ENCODE data around the gene SMDT1. TPM values are rescaled to one million over a fixed set of nuclear protein-coding genes. Genes with fewer than 3 reads are reported as not detected.

Gene SMDT1, protein sequence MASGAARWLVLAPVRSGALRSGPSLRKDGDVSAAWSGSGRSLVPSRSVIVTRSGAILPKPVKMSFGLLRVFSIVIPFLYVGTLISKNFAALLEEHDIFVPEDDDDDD
- total RNA-seq (2022; extraction: Qiagen RNA extraction), result 28.3 to 34.4 TPM (median 32.5 TPM) in 5 replicates

DNA sequence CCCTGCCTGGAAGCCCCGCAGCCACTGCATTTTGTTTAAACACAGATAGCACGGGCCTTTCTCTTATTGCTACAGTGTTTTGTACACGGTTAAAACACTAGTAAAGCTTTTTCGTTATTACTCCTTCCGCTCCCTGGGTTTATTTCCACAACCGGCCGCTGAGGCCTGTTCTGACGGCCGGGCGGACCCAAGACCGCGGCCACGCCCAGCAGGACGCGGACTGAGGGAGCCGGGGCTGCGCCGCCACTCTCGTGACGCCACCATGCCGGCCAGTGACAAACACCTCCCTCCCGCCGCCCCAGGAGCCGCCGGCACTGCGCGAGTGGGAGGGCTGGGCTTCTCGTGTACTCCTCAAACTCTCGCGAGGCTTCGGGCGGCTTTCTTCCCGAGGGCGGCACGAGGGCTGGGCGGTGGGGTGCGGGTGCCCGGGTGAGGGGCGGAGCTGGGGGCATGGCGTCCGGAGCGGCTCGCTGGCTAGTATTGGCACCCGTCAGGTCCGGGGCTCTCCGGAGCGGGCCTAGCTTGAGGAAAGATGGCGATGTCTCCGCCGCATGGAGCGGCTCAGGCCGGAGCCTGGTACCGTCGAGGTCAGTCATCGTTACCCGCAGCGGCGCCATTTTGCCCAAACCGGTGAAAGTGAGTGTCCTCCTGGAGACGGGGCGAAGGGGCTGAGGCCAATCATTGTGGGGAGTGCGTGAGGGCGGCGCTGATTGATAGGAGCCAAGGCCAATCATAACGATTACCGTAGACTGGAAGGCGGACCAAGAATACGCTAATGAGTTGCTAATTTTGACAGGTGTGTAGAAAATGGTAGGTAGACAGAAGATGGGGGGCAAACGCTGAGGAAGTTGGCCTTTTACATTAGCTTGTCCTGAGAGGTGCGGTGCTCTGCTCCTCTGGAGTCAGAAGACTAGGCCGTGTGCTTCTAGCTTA, at the start of gene SMDT1:
Gene SMDT1 (plus strand): TSS at position 382 of the 933 bp plus-strand sequence. CDS start 69 bp downstream, at position 451.

DNA sequence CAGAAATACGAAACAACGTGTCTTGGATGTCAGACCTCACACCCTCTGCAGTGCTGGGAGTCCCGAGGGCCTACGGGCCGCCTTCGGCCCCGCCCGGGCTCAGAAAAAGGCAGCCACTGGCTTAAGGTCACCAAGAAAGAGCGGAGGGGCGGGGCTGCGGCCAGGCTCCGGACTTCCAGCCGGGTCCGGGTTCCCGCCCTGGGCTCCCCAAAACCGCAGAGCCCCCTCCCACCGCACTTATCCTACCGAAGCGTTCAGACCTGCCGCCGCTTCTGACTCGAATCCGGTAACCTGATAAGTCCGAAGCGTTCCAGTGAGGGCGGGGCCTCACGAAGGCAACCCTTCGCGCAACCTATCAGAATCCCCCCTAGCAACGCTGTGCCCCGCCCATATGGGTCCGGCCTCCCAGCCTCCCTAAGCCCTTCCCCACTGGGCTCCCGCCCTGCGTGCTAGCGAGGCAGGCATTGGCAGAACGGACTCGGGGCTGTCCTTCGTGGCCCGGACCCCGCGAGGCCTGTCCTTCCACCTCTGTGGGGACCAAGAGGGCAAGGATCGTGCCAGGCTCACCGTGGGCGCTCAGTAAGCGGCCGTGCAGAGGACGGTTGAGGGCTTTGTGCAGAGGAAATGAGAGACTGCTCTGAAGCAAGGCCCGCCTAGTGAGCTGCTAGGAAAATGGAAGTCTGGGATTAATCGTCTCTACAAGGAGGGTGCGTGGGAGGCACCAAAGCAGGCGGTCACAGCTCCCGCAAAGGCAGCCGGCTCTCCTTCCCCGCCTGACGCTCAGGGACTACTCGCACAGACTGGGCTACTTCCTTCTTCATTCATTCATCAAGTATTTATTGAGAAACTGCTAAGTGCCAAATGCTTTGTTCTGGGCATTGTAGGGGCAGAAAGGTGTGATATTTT, 8.7 kb upstream of the SMDT1 start, which contains the start of gene NAGA:
Gene NAGA (minus strand): TSS at position 296 of the 906 bp plus-strand sequence. CDS start 515 bp downstream, outside the sequence.

DNA sequence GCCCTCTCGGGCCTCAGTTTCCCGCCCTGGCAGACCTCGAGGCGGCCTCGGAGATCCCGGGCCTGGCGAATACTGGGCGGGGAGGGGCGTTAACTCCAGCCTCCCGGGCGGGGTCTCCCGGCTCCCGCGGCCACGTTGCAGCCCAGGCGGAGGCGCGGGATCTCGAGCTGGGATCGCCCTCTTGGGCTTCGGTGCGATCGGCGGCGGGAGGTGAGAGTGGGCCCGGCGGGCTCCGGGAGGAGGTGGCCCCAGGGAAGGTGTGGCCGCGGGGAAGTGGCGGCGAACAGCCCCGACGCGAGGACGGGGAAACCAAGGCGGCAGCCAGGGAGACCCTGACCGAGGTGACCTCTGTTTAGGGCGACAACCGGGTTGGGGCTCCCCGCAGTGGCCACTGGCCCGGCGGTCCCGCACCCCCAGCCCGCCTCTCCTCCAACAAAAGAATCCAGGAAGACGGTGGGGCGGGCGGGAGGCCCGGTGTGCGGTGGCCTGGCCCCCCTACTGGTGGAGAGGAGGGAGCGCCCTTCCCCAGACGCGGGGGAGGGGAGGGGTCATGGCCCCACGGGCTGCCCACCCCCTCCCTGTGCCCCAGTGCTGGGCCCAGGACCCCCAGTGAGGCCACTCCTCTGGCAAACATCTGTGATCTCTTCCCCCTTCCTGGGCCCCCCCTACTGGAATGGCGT, 5.2 kb upstream of the SMDT1 start, which contains the start of gene PHETA2:
Gene PHETA2 (plus strand): TSS at position 117 of the 680 bp plus-strand sequence. CDS start 3,046 bp downstream, outside the sequence.

DNA sequence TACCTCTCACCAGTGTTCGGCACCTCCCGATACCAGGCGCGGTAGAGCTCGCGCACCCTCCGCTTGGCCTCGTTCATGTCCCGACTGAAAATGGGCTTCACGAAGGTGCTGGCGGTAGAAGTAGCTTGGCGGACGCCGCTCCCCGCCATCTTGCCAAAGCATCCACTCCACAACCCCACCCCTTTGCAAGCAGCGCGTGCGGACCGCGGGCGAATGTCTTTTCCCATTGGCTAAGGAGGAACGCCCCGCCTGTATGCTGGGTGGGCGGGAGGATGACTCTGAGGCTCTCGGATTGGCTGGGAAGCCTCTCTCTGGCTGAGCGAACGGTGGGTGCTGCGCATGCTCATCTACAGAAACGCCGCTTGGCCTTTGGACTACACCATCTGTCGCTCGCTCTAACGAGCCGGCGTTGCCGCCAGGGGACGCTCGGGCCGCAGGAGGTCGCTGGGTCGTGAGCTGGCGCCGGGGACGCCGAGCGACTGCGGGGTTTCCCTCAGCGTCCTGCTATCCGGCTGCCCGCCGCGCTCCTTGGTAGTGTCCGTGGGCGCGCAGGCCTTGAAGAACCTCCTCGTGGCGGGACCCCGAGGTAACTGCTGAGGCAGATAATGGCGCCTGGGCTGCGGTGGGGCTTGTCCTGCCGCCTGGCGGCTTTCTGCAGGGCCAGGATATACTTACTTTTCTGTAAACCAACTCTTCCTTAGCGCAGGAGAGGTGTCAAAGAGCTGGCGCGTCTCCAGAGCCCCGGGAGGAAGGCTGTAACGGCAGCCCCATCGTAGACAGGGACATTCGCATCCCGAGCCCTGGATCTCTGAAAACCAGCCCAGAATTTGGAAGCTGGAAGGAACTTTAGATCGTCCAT, 11.3 kb downstream of the SMDT1 start, which contains the start of gene NDUFA6:
Gene NDUFA6 (minus strand): TSS at position 177 of the 859 bp plus-strand sequence. CDS start 28 bp downstream, at position 149.

DNA sequence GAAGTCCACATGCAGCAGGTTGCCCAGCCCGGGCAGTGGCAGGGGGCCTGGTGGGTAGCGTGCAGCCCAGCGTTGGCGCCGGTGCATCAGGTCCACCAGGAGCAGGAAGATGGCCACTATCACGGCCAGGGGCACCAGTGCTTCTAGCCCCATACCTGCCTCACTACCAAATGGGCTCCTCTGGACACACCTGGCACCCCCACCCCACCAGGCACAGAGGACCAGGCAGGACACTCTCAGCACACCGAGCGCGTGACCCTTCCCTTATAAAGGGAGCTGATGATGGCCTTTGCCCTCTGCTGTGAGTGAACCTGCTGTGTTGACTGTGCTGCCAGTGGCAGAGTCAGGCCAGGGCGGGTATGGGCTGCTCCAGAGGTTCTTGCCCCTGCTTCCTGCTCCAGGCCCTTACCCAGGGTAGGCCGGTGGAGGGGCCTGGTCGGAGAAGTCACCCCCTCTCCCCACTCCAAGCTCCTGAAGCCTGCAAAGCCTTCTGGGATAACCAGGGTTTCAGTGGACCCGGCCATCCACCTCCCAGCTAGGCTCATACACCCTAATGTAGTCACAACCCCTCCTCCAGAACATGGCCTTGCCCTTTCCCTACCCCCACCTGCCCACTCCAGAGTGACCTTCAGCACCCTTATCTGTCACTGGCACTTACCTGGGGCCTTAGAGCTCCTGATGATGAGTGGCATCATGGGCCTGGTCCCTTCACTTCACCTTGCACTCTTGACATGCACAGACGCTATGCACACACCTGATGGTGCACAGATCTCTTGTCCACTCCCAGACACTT, 51.3 kb downstream of the SMDT1 start, which contains the start of gene CYP2D6:
Gene CYP2D6 (minus strand): TSS at position 172 of the 793 bp plus-strand sequence. CDS start 19 bp downstream, at position 153.

Other genes starting within 250 kb of the SMDT1 start
- 19.8 to 32.9 TPM (median 30.5 TPM) in 5 replicates for gene SREBF2, start 246.6 kb upstream of the SMDT1 start, total RNA-seq (2022; extraction: Qiagen RNA extraction)
- 0.07 to 0.31 TPM (median 0.11 TPM) in 5 replicates for gene SHISA8, start 164.6 kb upstream of the SMDT1 start, total RNA-seq (2022; extraction: Qiagen RNA extraction)
- 0.09 to 0.23 TPM (median 0.19 TPM) in 5 replicates for gene TNFRSF13C, start 152.9 kb upstream of the SMDT1 start, total RNA-seq (2022; extraction: Qiagen RNA extraction)
- 23.9 to 33.0 TPM (median 27.6 TPM) in 5 replicates for gene CENPM, start 132.5 kb upstream of the SMDT1 start, total RNA-seq (2022; extraction: Qiagen RNA extraction)
- 0.97 to 1.5 TPM (median 1.2 TPM) in 5 replicates for gene SEPTIN3, start 110.3 kb upstream of the SMDT1 start, total RNA-seq (2022; extraction: Qiagen RNA extraction)
- 0.07 to 0.08 TPM in 2 of 5 replicates, not detected in the others for gene WBP2NL, start 80.9 kb upstream of the SMDT1 start, total RNA-seq (2022; extraction: Qiagen RNA extraction)
- 5.5 to 7.7 TPM (median 7.4 TPM) in 5 replicates for gene NAGA, start 8.9 kb upstream of the SMDT1 start, total RNA-seq (2022; extraction: Qiagen RNA extraction)
- gene PHETA2, start 5.5 kb upstream of the SMDT1 start, total RNA-seq (2022; extraction: Qiagen RNA extraction), result not detected in 5 replicates
- gene NDUFA6, start 11.1 kb downstream of the SMDT1 start, total RNA-seq (2022; extraction: Qiagen RNA extraction), result 60.9 to 69.2 TPM (median 67.1 TPM) in 5 replicates
- gene CYP2D6, start 51.1 kb downstream of the SMDT1 start, total RNA-seq (2022; extraction: Qiagen RNA extraction), result 0.23 to 0.57 TPM (median 0.51 TPM) in 5 replicates
- 12.8 to 16.7 TPM (median 15.2 TPM) in 5 replicates for gene TCF20, start 191.0 kb downstream of the SMDT1 start, total RNA-seq (2022; extraction: Qiagen RNA extraction)

All from A549 treated with dexamethasone at 1 μM for 4 hours (cell line).